HepG2 (cell line): Measurements from ENCODE around the gene LIM2. TPM values are rescaled to one million over a fixed set of nuclear protein-coding genes. Genes with fewer than 3 reads are reported as not detected.

Experiments
- HNRNPK ChIP-seq: fragments of 200-400 bp; formaldehyde crosslinking; IDR thresholded peaks from 2 replicates; pipeline ENCODE4 v1.6.1; 2018; ENCODE audit warnings: low read length, low read depth, moderate library complexity, mild to moderate bottlenecking; ENCODE audit not compliant: poor library complexity, severe bottlenecking
- POLR2AphosphoS2 ChIP-seq: IDR thresholded peaks from 2 replicates; pipeline ENCODE4 v1.6.1; 2011; ENCODE audit warnings: low read depth, low read length, improper control_type of control experiment
- TFDP1 ChIP-seq: IDR thresholded peaks from 2 replicates; pipeline ENCODE4 v1.6.1; 2016; ENCODE audit warnings: missing compliant biosample characterization, missing genetic modification reagents, borderline replicate concordance
- ZBTB3 ChIP-seq: sonication (generic); formaldehyde crosslinking; IDR thresholded peaks from 2 replicates; pipeline ENCODE4 v1.4.0; 2020; ENCODE audit warnings: low read depth, mild to moderate bottlenecking, moderate library complexity, missing genetic modification reagents, borderline replicate concordance
- ZNF235 ChIP-seq: sonication (generic); formaldehyde crosslinking; IDR thresholded peaks from 2 replicates; pipeline ENCODE4 v1.8.1; 2023; ENCODE audit warnings: mild to moderate bottlenecking, missing genetic modification reagents, borderline replicate concordance
- ZNF407 ChIP-seq: sonication (generic); formaldehyde crosslinking; IDR thresholded peaks from one replicate; pipeline ENCODE4 v1.5.1; 2020; ENCODE audit warnings: mild to moderate bottlenecking, missing genetic modification reagents; ENCODE audit errors: not compliant biosample characterization
- polyA plus RNA-seq, 8 experiments: library from polyadenylated mRNA; depleted of rRNA in 3 of 8; stranded (reverse) in 7 of 8; unstranded in 1 of 8; fragments of >200 nt; fragmentation: Illumina TruSeq in 4 of 8; extraction: Trizol in 4 of 8; gene quantifications; 2 replicates each; pipeline versions ENCODE4 v1.2.1 to v1.2.3, GENCODE V29; 2011 to 2016; ENCODE audit warnings: low read depth in 4 of 8, missing spikeins in 1 of 8, mixed read lengths in 1 of 8; ENCODE audit not compliant: insufficient read depth in 1 of 8
- total RNA-seq, 5 experiments: library from RNA; depleted of rRNA; stranded (reverse); fragments of >200 nt; fragmentation: Illumina TruSeq; extraction: Trizol; gene quantifications; 2 replicates each; pipeline ENCODE4 v1.2.3, GENCODE V29; 2016; ENCODE audit warnings: low read depth in 1 of 5
- TF ChIP-seq, protein P1 (sequence below): sonication (generic); formaldehyde crosslinking; IDR thresholded peaks from 2 replicates; pipeline ENCODE4 v1.4.0; 2020; ENCODE audit warnings: mild to moderate bottlenecking, missing genetic modification reagents
- TF ChIP-seq, protein P2 (sequence below): sonication (generic); formaldehyde crosslinking; IDR thresholded peaks from 2 replicates; pipeline ENCODE4 v1.5.0; 2020; ENCODE audit warnings: missing genetic modification reagents

LIM2 gene
- total and polyA plus RNA-seq, 2 of the 13 experiments (the other 11 are each of a cell fraction or from before 2014, with no cell fraction given): 1.3 TPM; not detected in 1

DNA sequence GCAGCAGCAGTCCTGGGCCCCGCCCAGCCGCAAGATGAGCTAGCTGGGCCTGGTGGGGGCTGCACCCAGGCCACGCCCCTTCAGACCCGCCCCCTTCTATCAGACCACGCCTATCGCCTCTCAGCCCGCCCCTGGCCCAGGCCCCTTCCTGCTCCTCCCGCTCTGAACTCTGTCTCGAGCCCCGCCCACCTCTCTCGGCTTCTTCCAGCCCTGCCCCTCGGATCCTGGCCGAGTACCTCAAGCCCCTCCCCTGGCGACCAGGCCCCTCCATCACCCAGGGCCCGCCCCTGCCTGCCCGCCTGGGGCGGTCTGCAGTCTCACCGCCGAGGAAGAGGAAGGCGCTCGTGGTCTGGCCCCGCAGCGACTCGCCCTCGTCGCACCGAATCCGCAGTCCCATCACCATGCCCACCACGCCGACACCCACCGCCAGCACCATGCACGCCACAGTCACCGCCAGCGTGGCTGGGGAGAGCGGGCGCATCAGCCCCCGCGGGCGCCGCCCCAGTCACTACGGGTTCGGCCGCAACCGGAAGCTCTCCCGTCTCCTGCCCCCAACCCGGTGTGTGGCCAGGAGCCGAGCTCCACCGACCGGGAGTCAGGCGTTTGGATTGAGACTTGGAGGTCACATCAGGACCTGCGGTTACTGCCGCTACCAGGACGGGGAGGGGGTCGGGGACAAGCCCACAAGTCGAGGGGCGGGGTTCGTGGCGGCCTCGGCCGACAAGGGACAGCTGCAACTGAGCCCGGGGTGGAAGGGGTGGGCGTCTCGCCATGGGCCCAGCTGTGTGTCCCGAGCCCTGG lies 20.0 kb downstream of the LIM2 start (continued):
- TF ChIP-seq, protein P1, sequence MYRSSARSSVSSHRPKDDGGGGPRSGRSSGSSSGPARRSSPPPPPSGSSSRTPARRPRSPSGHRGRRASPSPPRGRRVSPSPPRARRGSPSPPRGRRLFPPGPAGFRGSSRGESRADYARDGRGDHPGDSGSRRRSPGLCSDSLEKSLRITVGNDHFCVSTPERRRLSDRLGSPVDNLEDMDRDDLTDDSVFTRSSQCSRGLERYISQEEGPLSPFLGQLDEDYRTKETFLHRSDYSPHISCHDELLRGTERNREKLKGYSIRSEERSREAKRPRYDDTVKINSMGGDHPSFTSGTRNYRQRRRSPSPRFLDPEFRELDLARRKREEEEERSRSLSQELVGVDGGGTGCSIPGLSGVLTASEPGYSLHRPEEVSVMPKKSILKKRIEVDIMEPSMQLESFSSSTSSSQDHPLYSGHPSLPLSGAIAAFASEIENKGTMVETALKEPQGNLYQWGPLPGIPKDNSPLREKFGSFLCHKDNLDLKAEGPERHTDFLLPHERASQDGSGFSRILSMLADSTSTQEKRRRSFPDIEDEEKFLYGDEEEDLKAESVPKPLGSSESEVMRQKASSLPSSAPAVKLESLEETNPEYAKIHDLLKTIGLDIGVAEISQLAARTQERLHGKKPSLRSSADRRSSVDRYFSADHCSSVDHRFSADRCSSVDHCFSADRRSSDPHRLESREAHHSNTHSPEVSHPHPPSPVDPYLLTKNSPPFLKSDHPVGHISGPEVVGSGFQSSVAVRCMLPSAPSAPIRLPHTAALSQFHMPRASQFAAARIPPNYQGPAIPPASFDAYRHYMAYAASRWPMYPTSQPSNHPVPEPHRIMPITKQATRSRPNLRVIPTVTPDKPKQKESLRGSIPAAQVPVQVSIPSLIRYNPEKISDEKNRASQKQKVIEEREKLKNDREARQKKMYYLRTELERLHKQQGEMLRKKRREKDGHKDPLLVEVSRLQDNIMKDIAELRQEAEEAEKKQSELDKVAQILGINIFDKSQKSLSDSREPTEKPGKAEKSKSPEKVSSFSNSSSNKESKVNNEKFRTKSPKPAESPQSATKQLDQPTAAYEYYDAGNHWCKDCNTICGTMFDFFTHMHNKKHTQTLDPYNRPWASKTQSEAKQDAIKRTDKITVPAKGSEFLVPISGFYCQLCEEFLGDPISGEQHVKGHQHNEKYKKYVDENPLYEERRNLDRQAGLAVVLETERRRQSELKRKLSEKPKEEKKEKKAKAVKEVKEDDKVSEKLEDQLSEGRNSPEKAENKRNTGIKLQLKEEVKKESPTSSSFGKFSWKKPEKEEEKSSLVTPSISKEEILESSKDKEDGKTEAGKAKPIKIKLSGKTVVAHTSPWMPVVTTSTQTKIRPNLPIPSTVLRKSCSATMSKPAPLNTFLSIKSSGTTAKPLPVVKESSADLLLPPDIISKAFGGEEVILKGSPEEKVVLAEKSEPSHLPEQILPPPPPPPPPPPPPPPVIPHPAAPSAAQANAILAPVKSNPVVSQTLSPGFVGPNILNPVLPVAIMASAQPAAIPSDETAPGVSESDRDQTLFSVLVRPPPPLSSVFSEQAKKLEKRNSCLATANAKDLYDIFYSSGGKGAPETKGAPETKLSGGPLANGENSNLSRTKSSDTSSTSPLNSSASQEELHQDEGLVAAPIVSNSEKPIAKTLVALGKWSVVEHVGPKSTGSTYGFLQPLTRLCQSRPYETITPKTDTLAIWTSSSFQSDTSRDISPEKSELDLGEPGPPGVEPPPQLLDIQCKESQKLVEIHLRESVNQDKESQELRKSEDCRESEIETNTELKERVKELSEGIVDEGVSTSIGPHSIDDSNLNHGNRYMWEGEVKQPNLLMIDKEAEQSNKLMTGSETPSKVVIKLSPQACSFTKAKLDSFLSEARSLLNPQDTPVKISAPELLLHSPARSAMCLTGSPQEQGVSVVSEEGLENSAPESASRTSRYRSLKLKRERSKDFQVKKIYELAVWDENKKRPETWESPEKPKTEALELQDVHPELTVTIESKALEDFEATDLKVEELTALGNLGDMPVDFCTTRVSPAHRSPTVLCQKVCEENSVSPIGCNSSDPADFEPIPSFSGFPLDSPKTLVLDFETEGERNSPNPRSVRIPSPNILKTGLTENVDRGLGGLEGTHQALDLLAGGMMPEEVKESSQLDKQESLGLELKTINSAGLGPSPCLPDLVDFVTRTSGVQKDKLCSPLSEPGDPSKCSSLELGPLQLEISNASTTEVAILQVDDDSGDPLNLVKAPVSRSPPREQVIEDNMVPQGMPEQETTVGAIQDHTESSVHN (CRISPR knock-in tag): 0 out of 2 replicates have a peak, but pooled peaks have one; percentile 85
- TF ChIP-seq ZNF235 (no peak; the same call in 1 of the 2 replicates), POLR2AphosphoS2 (no peak), ZNF407 (peak; percentile 91), ZBTB3 (CRISPR knock-in tag) (no peak), HNRNPK (no peak), TFDP1 (CRISPR knock-in tag) (no peak)
- TF ChIP-seq, protein P2, sequence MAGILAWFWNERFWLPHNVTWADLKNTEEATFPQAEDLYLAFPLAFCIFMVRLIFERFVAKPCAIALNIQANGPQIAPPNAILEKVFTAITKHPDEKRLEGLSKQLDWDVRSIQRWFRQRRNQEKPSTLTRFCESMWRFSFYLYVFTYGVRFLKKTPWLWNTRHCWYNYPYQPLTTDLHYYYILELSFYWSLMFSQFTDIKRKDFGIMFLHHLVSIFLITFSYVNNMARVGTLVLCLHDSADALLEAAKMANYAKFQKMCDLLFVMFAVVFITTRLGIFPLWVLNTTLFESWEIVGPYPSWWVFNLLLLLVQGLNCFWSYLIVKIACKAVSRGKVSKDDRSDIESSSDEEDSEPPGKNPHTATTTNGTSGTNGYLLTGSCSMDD (CRISPR knock-in tag): no peak
